ENCODE measurements around the gene DAGLA.

DAGLA gene

GRCh38 chr11:61712846-61713245, 32.7 kb downstream of the DAGLA start:
- no peak for DNase-seq

- no peak for DNase-seq
Measured at GRCh38 chr11:61713464-61713863, 33.3 kb downstream of the DAGLA start.

- DNase-seq = no peak
Measured at GRCh38 chr11:61713906-61714305, 33.7 kb downstream of the DAGLA start.

- no peak for DNase-seq
Measured at GRCh38 chr11:61714316-61714715, 34.1 kb downstream of the DAGLA start.

- DNase-seq = no peak
Measured at GRCh38 chr11:61714916-61715315, 34.7 kb downstream of the DAGLA start.

- DNase-seq = no peak
Measured at GRCh38 chr11:61715867-61716266, 35.7 kb downstream of the DAGLA start.

GRCh38 chr11:61716478-61717285, 36.5 kb downstream of the DAGLA start:
- no peak for DNase-seq

- DNase-seq = no peak
Measured at GRCh38 chr11:61717286-61718033, 37.3 kb downstream of the DAGLA start.

- no peak for DNase-seq
Measured at GRCh38 chr11:61718046-61718531, 37.9 kb downstream of the DAGLA start.

- no peak for DNase-seq
Measured at GRCh38 chr11:61718621-61719302, 38.6 kb downstream of the DAGLA start.

- DNase-seq = no peak
Measured at GRCh38 chr11:61719978-61720377, 39.8 kb downstream of the DAGLA start.

GRCh38 chr11:61720597-61720996, 40.4 kb downstream of the DAGLA start:
- no peak for DNase-seq

GRCh38 chr11:61724437-61724836, 44.2 kb downstream of the DAGLA start:
- no peak for DNase-seq

GRCh38 chr11:61725781-61726231, 45.6 kb downstream of the DAGLA start:
- DNase-seq = no peak

- no peak for DNase-seq
Measured at GRCh38 chr11:61726775-61727174, 46.6 kb downstream of the DAGLA start.

GRCh38 chr11:61727401-61727811, 47.2 kb downstream of the DAGLA start:
- DNase-seq = no peak

GRCh38 chr11:61728066-61728939, 48.1 kb downstream of the DAGLA start:
- no peak for DNase-seq

- DNase-seq = no peak
Measured at GRCh38 chr11:61728940-61729219, 48.7 kb downstream of the DAGLA start.

- DNase-seq = no peak
Measured at GRCh38 chr11:61730240-61730994, 50.2 kb downstream of the DAGLA start.

GRCh38 chr11:61731211-61731951, 51.2 kb downstream of the DAGLA start:
- DNase-seq = no peak

Measured in CD4-positive, alpha-beta T cell treated with Interleukin-21 for 1 hour (primary cell).